ENCODE results near the gene SIRPB1.
"Not testable (repeated sequence)": the region's sequence is repeated elsewhere in the genome, so short reads cannot be mapped to it uniquely, and the experiment has no call there.

Gene SIRPB1

GRCh38 chr20:1588533-1589460 is 31.0 kb downstream of the SIRPB1 start:
- no peak for DNase-seq

GRCh38 chr20:1587781-1588532 is 31.9 kb downstream of the SIRPB1 start:
- no peak for DNase-seq

- no peak for DNase-seq
Measured at GRCh38 chr20:1579488-1579887, 40.3 kb downstream of the SIRPB1 start.

GRCh38 chr20:1577906-1578305 is 41.9 kb downstream of the SIRPB1 start:
- DNase-seq = no peak

GRCh38 chr20:1577313-1577712 is 42.5 kb downstream of the SIRPB1 start:
- DNase-seq = not testable (repeated sequence)

- no peak for DNase-seq
Measured at GRCh38 chr20:1576641-1577040, 43.2 kb downstream of the SIRPB1 start.

GRCh38 chr20:1576003-1576402 is 43.8 kb downstream of the SIRPB1 start:
- DNase-seq = not testable (repeated sequence)

- DNase-seq = not testable (repeated sequence)
Measured at GRCh38 chr20:1571583-1571982, 48.2 kb downstream of the SIRPB1 start.

Measured in cerebellar nuclear complex (tissue), 1 donor.